ENCODE results near the gene SYDE2. TPM values are rescaled to one million over a fixed set of nuclear protein-coding genes. Genes with fewer than 3 reads are reported as not detected.

SYDE2 gene
- total RNA-seq, 1 donor from 2014 or later, result 4.2 TPM

GRCh38 chr1:85219853-85220610 is 19.2 kb upstream of the SYDE2 start:
- no peak for TF ChIP-seq CTCF (IDR thresholded peaks at IDR 0.05; ENCODE audit: unreplicated experiment)
- no peak for DNase-seq (ENCODE audit: low spot score)
- H3K4me3 Mint-ChIP-seq (ENCODE audit: unreplicated experiment), result no peak overlapping the region
- H3K9me3 Mint-ChIP-seq (ENCODE audit: unreplicated experiment), result no peaks in the 10 kb centered on the region
- no peaks in the 10 kb centered on the region for H3K36me3 Mint-ChIP-seq (ENCODE audit: low read depth, unreplicated experiment)
- no peak overlapping the region for H3K27ac Mint-ChIP-seq (ENCODE audit: unreplicated experiment)
- no peaks in the 10 kb centered on the region for H3K4me1 Mint-ChIP-seq (ENCODE audit: unreplicated experiment)
- H3K27me3 Mint-ChIP-seq (ENCODE audit: unreplicated experiment), result peaks cover 3% of the 10 kb centered on the region

- no peak for TF ChIP-seq CTCF (IDR thresholded peaks at IDR 0.05; ENCODE audit: unreplicated experiment)
- H3K4me3 Mint-ChIP-seq (ENCODE audit: unreplicated experiment), result no peak overlapping the region
- H3K36me3 Mint-ChIP-seq (ENCODE audit: low read depth, unreplicated experiment), result no peaks in the 10 kb centered on the region
- H3K27ac Mint-ChIP-seq (ENCODE audit: unreplicated experiment), result no peak overlapping the region
- H3K9me3 Mint-ChIP-seq (ENCODE audit: unreplicated experiment), result no peaks in the 10 kb centered on the region
- peaks cover 3% of the 10 kb centered on the region for H3K27me3 Mint-ChIP-seq (ENCODE audit: unreplicated experiment)
- H3K4me1 Mint-ChIP-seq (ENCODE audit: unreplicated experiment), result no peaks in the 10 kb centered on the region
- no peak for DNase-seq (ENCODE audit: low spot score)
Observed at GRCh38 chr1:85216697-85217096, 15.9 kb upstream of the SYDE2 start.

GRCh38 chr1:85214654-85215053 is 13.8 kb upstream of the SYDE2 start:
- Mint-ChIP-seq H3K9me3 (ENCODE audit: unreplicated experiment) (no peaks in the 10 kb centered on the region), H3K4me1 (ENCODE audit: unreplicated experiment) (peaks cover 3% of the 10 kb centered on the region), H3K36me3 (ENCODE audit: low read depth, unreplicated experiment) (no peaks in the 10 kb centered on the region), H3K4me3 (ENCODE audit: unreplicated experiment) (no peak overlapping the region), H3K27ac (ENCODE audit: unreplicated experiment) (no peak overlapping the region), H3K27me3 (ENCODE audit: unreplicated experiment) (peaks cover 1% of the 10 kb centered on the region)
- no peak for TF ChIP-seq CTCF (IDR thresholded peaks at IDR 0.05; ENCODE audit: unreplicated experiment)
- no peak for DNase-seq (ENCODE audit: low spot score)

- TF ChIP-seq CTCF (IDR thresholded peaks at IDR 0.05; ENCODE audit: unreplicated experiment), result no peak
- Mint-ChIP-seq H3K27me3 (ENCODE audit: unreplicated experiment) (no peaks in the 10 kb centered on the region), H3K4me1 (ENCODE audit: unreplicated experiment) (peaks cover 3% of the 10 kb centered on the region), H3K27ac (ENCODE audit: unreplicated experiment) (no peak overlapping the region), H3K4me3 (ENCODE audit: unreplicated experiment) (no peak overlapping the region), H3K9me3 (ENCODE audit: unreplicated experiment) (no peaks in the 10 kb centered on the region), H3K36me3 (ENCODE audit: low read depth, unreplicated experiment) (no peaks in the 10 kb centered on the region)
- no peak for DNase-seq (ENCODE audit: low spot score)
Observed at GRCh38 chr1:85208488-85208887, 7.7 kb upstream of the SYDE2 start.

- DNase-seq (ENCODE audit: low spot score), result no peak
- Mint-ChIP-seq H3K27me3 (ENCODE audit: unreplicated experiment) (peaks cover 12% of the 10 kb centered on the region), H3K9me3 (ENCODE audit: unreplicated experiment) (no peaks in the 10 kb centered on the region), H3K36me3 (ENCODE audit: low read depth, unreplicated experiment) (peaks cover 3% of the 10 kb centered on the region), H3K27ac (ENCODE audit: unreplicated experiment) (no peak overlapping the region), H3K4me1 (ENCODE audit: unreplicated experiment) (peaks cover 14% of the 10 kb centered on the region), H3K4me3 (ENCODE audit: unreplicated experiment) (no peak overlapping the region)
- no peak for TF ChIP-seq CTCF (IDR thresholded peaks at IDR 0.05; ENCODE audit: unreplicated experiment)
Observed at GRCh38 chr1:85203573-85204171, 2.9 kb upstream of the SYDE2 start.

Measured in endothelial cell (in vitro differentiated cells).